RWPE2 (cell line): ENCODE measurements around the gene GAGE10.

Experiments used
- ATAC-seq: fragments of 200-7000 bp; cut with Tn5 transposase; 3 replicates; pipeline ENCODE4 v1.9.1; 2021; ENCODE audit warnings: low read depth
- DNase-seq: peaks from one replicate; pipeline ENCODE4 v3.0.0-alpha.2; 2020; ENCODE audit warnings: low spot score
- H3K27ac ChIP-seq: fragments of 450-650 bp; 2 replicates; pipeline ENCODE4 v1.5.1; 2017; ENCODE audit warnings: mild to moderate bottlenecking; ENCODE audit not compliant: poor library complexity, severe bottlenecking
- H3K27me3 ChIP-seq: fragments of 250-450 bp; sonication (Bioruptor Pico); 2 replicates; pipeline ENCODE4 v1.5.1; 2021; ENCODE audit warnings: mild to moderate bottlenecking, moderate library complexity; ENCODE audit not compliant: insufficient read depth, poor library complexity, severe bottlenecking
- H3K36me3 ChIP-seq: fragments of 250-450 bp; sonication (Bioruptor Pico); 2 replicates; pipeline ENCODE4 v1.5.1; 2020; ENCODE audit warnings: low read depth, mild to moderate bottlenecking, moderate library complexity
- H3K4me1 ChIP-seq: fragments of 250-450 bp; sonication (Bioruptor Pico); 2 replicates; pipeline ENCODE4 v1.5.1; 2021; ENCODE audit warnings: mild to moderate bottlenecking, moderate library complexity; ENCODE audit not compliant: insufficient read depth, poor library complexity, severe bottlenecking
- H3K4me3 ChIP-seq: fragments of 250-450 bp; sonication (Bioruptor Pico); 2 replicates; pipeline ENCODE4 v1.5.1; 2021; ENCODE audit warnings: mild to moderate bottlenecking, moderate library complexity; ENCODE audit not compliant: severe bottlenecking
- H3K9me3 ChIP-seq: fragments of 250-450 bp; sonication (Bioruptor Pico); 2 replicates; pipeline ENCODE4 v1.5.1; 2021; ENCODE audit warnings: mild to moderate bottlenecking, moderate library complexity; ENCODE audit not compliant: severe bottlenecking
- CTCF ChIP-seq: fragments of 450-650 bp; IDR thresholded peaks from one replicate; pipeline ENCODE4 v1.5.1; 2017; ENCODE audit warnings: mild to moderate bottlenecking, moderate library complexity; ENCODE audit not compliant: poor library complexity, severe bottlenecking

Gene GAGE10

GRCh38 chrX:49303346-49303745 is at the start of gene GAGE10:
GAGE10 (plus strand) TSS chrX:49303646; CDS start chrX:49304860, 1,214 bp downstream.
- DNase-seq (no peak), ATAC-seq (no peak)
- H3K36me3 ChIP-seq: no peaks in the 10 kb centered on the region
- TF ChIP-seq CTCF: no peak
- H3K9me3 ChIP-seq: no peaks in the 10 kb centered on the region
- H3K4me1 ChIP-seq: no peaks in the 10 kb centered on the region
- H3K4me3 ChIP-seq: no peak within 1 kb of the TSS
- H3K27ac ChIP-seq: no peak within 1 kb of the TSS
- H3K27me3 ChIP-seq: no peaks in the 10 kb centered on the region

- DNase-seq: no peak
- Histone ChIP-seq H3K27me3 (no peaks in the 10 kb centered on the region), H3K9me3 (no peaks in the 10 kb centered on the region), H3K4me1 (no peaks in the 10 kb centered on the region), H3K27ac (no peak overlapping the region), H3K4me3 (no peak overlapping the region), H3K36me3 (no peaks in the 10 kb centered on the region)
- no peak for TF ChIP-seq CTCF
- no peak for ATAC-seq
These were observed 48.8 kb upstream of the GAGE10 start for GRCh38 chrX:49254639-49255038.

- ATAC-seq (no peak), DNase-seq (no peak)
- TF ChIP-seq CTCF: no peak
- Histone ChIP-seq H3K36me3 (no peaks in the 10 kb centered on the region), H3K4me3 (no peak overlapping the region), H3K27me3 (no peaks in the 10 kb centered on the region), H3K4me1 (no peaks in the 10 kb centered on the region), H3K27ac (no peak overlapping the region), H3K9me3 (no peaks in the 10 kb centered on the region)
These were observed 47.0 kb upstream of the GAGE10 start for GRCh38 chrX:49256268-49256995.

- H3K4me3 ChIP-seq: no peak overlapping the region
- H3K27me3 ChIP-seq: no peaks in the 10 kb centered on the region
- no peaks in the 10 kb centered on the region for H3K4me1 ChIP-seq
- no peaks in the 10 kb centered on the region for H3K9me3 ChIP-seq
- H3K36me3 ChIP-seq: no peaks in the 10 kb centered on the region
- H3K27ac ChIP-seq: no peak overlapping the region
- ATAC-seq (no peak), DNase-seq (no peak)
- no peak for TF ChIP-seq CTCF
These were observed 46.2 kb upstream of the GAGE10 start for GRCh38 chrX:49257074-49257790.
